HepG2 (cell line): ENCODE results near the gene TBC1D14. TPM values are rescaled to one million over a fixed set of nuclear protein-coding genes. Genes with fewer than 3 reads are reported as not detected.

Experiments used
- LCORL ChIP-seq, 2 experiments: fragments of 450-650 bp in 1 of 2; sonication (generic) in 1 of 2; formaldehyde crosslinking in 1 of 2; IDR thresholded peaks; 2 replicates each; pipeline versions ENCODE4 v1.5.0 to v1.6.1; 2017 to 2020; ENCODE audit warnings: antibody characterized with exemption in 1 of 2, missing genetic modification reagents in 1 of 2
- RARA ChIP-seq: IDR thresholded peaks from 2 replicates; pipeline ENCODE4 v1.6.1; 2016; ENCODE audit warnings: missing genetic modification reagents, missing compliant biosample characterization
- SKI ChIP-seq: fragments of 450-650 bp; IDR thresholded peaks from one replicate; pipeline ENCODE4 v1.6.1; 2018; ENCODE audit warnings: mild to moderate bottlenecking; ENCODE audit not compliant: partially characterized antibody
- SP2 ChIP-seq: sonication (generic); formaldehyde crosslinking; IDR thresholded peaks from 2 replicates; pipeline ENCODE4 v1.5.1; 2020; ENCODE audit warnings: mild to moderate bottlenecking, missing genetic modification reagents
- ZNF629 ChIP-seq: sonication (generic); formaldehyde crosslinking; conservative IDR thresholded peaks from 2 replicates; pipeline ENCODE4 v1.5.0; 2020; ENCODE audit warnings: missing genetic modification reagents
- polyA plus RNA-seq, 8 experiments: library from polyadenylated mRNA; depleted of rRNA in 3 of 8; stranded (reverse) in 7 of 8; unstranded in 1 of 8; fragments of >200 nt; fragmentation: Illumina TruSeq in 4 of 8; extraction: Trizol in 4 of 8; gene quantifications; 2 replicates each; pipeline versions ENCODE4 v1.2.1 to v1.2.3, GENCODE V29; 2011 to 2016; ENCODE audit warnings: low read depth in 4 of 8, missing spikeins in 1 of 8, mixed read lengths in 1 of 8; ENCODE audit not compliant: insufficient read depth in 1 of 8
- total RNA-seq, 5 experiments: library from RNA; depleted of rRNA; stranded (reverse); fragments of >200 nt; fragmentation: Illumina TruSeq; extraction: Trizol; gene quantifications; 2 replicates each; pipeline ENCODE4 v1.2.3, GENCODE V29; 2016; ENCODE audit warnings: low read depth in 1 of 5
- TF ChIP-seq, protein P1 (sequence below), 2 experiments: sonication (generic) in 1 of 2; formaldehyde crosslinking in 1 of 2; IDR thresholded peaks; 2 replicates each; pipeline versions ENCODE4 v1.5.1 to v1.6.1; 2011 to 2020; ENCODE audit warnings: borderline replicate concordance in 1 of 2, low read depth in 1 of 2, low read length in 1 of 2, mild to moderate bottlenecking in 1 of 2, missing genetic modification reagents in 1 of 2, moderate library complexity in 1 of 2
- TF ChIP-seq, protein P2 (sequence below): sonication (generic); formaldehyde crosslinking; conservative IDR thresholded peaks from 2 replicates; pipeline ENCODE4 v1.4.0; 2020; ENCODE audit warnings: missing genetic modification reagents
- TF ChIP-seq, protein P3 (sequence below): sonication (generic); formaldehyde crosslinking; IDR thresholded peaks from 2 replicates; pipeline ENCODE4 v1.8.1; 2023; ENCODE audit warnings: mild to moderate bottlenecking, missing genetic modification reagents

The TBC1D14 gene
- total and polyA plus RNA-seq, 2 of the 13 experiments (the other 11 are each of a cell fraction or from before 2014, with no cell fraction given), result 29.5 to 46.5 TPM

DNA sequence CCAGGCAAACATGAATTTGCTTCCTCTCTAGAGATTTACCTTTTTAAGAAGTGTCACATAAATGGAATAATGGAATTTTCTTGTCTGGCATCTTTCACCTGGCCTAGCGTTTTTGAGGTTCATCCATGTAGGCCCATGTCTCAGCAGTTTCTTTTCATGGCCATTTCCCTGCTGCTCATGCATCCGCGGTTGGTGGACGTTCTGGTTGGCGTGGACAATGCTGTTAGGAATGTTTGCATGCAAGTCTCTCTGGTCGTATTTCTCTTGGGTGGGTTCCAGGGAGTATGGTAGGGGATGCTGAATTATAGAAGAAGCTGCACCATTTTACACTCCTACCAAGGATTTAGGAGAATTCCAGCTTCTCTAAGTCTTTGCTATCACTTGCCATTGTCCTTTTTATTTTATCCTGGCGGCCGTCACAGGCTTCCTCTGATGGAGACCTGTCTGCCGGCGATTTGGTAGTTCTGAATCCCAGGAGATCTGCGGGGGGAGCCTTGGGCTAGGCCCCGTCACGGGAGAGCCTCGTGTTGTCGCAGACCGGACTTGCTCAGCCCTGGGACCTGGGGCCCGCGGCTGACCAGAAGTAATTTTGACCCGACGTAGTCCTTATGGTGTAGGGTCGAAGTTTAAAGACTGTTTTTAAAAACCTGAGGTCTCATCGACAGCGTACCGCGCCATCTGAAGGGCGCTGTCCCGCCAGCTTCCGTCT lies 76.6 kb downstream of the TBC1D14 start (continued):
- TF ChIP-seq, protein P1, sequence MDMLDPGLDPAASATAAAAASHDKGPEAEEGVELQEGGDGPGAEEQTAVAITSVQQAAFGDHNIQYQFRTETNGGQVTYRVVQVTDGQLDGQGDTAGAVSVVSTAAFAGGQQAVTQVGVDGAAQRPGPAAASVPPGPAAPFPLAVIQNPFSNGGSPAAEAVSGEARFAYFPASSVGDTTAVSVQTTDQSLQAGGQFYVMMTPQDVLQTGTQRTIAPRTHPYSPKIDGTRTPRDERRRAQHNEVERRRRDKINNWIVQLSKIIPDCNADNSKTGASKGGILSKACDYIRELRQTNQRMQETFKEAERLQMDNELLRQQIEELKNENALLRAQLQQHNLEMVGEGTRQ (IDR thresholded peaks at IDR 0.05; ENCODE audit: low read depth, low read length), result no peak
- TF ChIP-seq, protein P1 (CRISPR knock-in tag; IDR thresholded peaks at IDR 0.05; ENCODE audit: borderline replicate concordance), result no peak
- TF ChIP-seq ZNF629 (CRISPR knock-in tag), result no peak
- TF ChIP-seq SP2 (CRISPR knock-in tag), result no peak
- TF ChIP-seq, protein P2, sequence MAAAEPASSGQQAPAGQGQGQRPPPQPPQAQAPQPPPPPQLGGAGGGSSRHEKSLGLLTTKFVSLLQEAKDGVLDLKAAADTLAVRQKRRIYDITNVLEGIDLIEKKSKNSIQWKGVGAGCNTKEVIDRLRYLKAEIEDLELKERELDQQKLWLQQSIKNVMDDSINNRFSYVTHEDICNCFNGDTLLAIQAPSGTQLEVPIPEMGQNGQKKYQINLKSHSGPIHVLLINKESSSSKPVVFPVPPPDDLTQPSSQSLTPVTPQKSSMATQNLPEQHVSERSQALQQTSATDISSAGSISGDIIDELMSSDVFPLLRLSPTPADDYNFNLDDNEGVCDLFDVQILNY (CRISPR knock-in tag), result no peak
- peak; percentile 22 for TF ChIP-seq SKI
- TF ChIP-seq LCORL (IDR thresholded peaks at IDR 0.05), result no peak
- TF ChIP-seq LCORL (CRISPR knock-in tag; IDR thresholded peaks at IDR 0.05), result peak; percentile 76
- no peak for TF ChIP-seq RARA (CRISPR knock-in tag)
- TF ChIP-seq, protein P3, sequence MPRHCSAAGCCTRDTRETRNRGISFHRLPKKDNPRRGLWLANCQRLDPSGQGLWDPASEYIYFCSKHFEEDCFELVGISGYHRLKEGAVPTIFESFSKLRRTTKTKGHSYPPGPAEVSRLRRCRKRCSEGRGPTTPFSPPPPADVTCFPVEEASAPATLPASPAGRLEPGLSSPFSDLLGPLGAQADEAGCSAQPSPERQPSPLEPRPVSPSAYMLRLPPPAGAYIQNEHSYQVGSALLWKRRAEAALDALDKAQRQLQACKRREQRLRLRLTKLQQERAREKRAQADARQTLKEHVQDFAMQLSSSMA, result 0 out of 2 replicates have a peak, but pooled peaks have one; percentile 40
